CD4-positive, alpha-beta T cell (primary cell): ENCODE measurements around the gene DUOXA1. TPM values are rescaled to one million over a fixed set of nuclear protein-coding genes. Genes with fewer than 3 reads are reported as not detected.

Source experiments
- ATAC-seq: fragments of 200-7000 bp; cut with Tn5 transposase; one replicate; pipeline ENCODE4 v1.10.0; 2022; ENCODE audit warnings: mild to moderate bottlenecking; ENCODE audit not compliant: poor library complexity
- CTCF ChIA-PET: fragments of 350-600 bp; sonication (Branson Sonifier 250); formaldehyde crosslinking; loops from one replicate; lab custom pipeline; 2021; ENCODE audit warnings: antibody characterized with exemption, inconsistent platforms; lab: Charles Lee
- POLR2A ChIA-PET: fragments of 350-600 bp; sonication (Branson Sonifier 250); formaldehyde crosslinking; loops from one replicate; lab custom pipeline; 2021; ENCODE audit warnings: antibody characterized with exemption, inconsistent platforms; lab: Charles Lee
- DNase-seq, 14 experiments: peaks; one replicate each; pipeline ENCODE4 v3.0.0-alpha.2; 2013 to 2020; ENCODE audit warnings: mixed read lengths in 2 of 14
- H3K27ac ChIP-seq, 2 donors: one replicate each; pipeline versions ENCODE4 v1.5.1 to v1.7.0; 2013; ENCODE audit warnings: low read length in 2 of 2, low read depth in 1 of 2, mild to moderate bottlenecking in 1 of 2
- H3K27me3 ChIP-seq, 2 experiments: 1 replicate in 1 of 2; 2 replicates in 1 of 2; pipeline versions ENCODE4 v1.6.1 to v1.7.0; 2013; ENCODE audit warnings: low read length in 2 of 2, control low read depth in 1 of 2, mild to moderate bottlenecking in 1 of 2, moderate library complexity in 1 of 2; ENCODE audit not compliant: insufficient read depth in 2 of 2, control insufficient read depth in 1 of 2
- H3K36me3 ChIP-seq: one replicate; pipeline ENCODE4 v1.6.1; 2013; ENCODE audit warnings: low read length, control low read depth; ENCODE audit not compliant: insufficient read depth
- H3K4me1 ChIP-seq: one replicate; pipeline ENCODE4 v1.6.1; 2013; ENCODE audit warnings: low read length, control low read depth; ENCODE audit not compliant: insufficient read depth
- H3K4me3 ChIP-seq: one replicate; pipeline ENCODE4 v1.5.1; 2013; ENCODE audit warnings: mild to moderate bottlenecking, low read length, moderate library complexity
- H3K9me3 ChIP-seq, 2 experiments: 1 replicate in 1 of 2; 2 replicates in 1 of 2; pipeline versions ENCODE4 v1.6.1 to v1.7.0; 2013; ENCODE audit warnings: low read length in 2 of 2, mild to moderate bottlenecking in 2 of 2, control low read depth in 1 of 2, moderate library complexity in 1 of 2; ENCODE audit not compliant: control insufficient read depth in 1 of 2, insufficient read depth in 1 of 2
- H3K27ac Mint-ChIP-seq: one replicate; pipeline ENCODE4 v1.8.0; 2020; ENCODE audit warnings: mixed read lengths
- H3K27me3 Mint-ChIP-seq: one replicate; pipeline ENCODE4 v1.8.0; 2021; ENCODE audit warnings: mixed read lengths
- H3K36me3 Mint-ChIP-seq: one replicate; pipeline ENCODE4 v1.8.0; 2021; ENCODE audit warnings: low read depth, mixed read lengths
- H3K4me1 Mint-ChIP-seq: one replicate; pipeline ENCODE4 v1.8.0; 2021; ENCODE audit warnings: low read depth, mixed read lengths
- H3K4me3 Mint-ChIP-seq: one replicate; pipeline ENCODE4 v1.8.0; 2020; ENCODE audit warnings: mild to moderate bottlenecking, mixed read lengths
- H3K9me3 Mint-ChIP-seq: one replicate; pipeline ENCODE4 v1.8.0; 2020; ENCODE audit warnings: mixed read lengths
- intact Hi-C, 2 experiments: fragments of 100-400 bp; cut with DNase I in 1 of 2; cut with micrococcal nuclease in 1 of 2; formaldehyde crosslinking; loops; one replicate each; pipeline versions ENCODE4 v1.15.1 to v1.9.0; 2023 to 2025; cut with DNase I, micrococcal nuclease
- total RNA-seq, 174 experiments: library from RNA in 2 of 174; stranded (reverse) in 2 of 174; gene quantifications; one replicate each; pipeline ENCODE4 v1.2.3 and lab custom pipeline; 2021 to 2026
- TF ChIP-seq, protein P1 (sequence below): fragments of 200-600 bp; IDR thresholded peaks from one replicate; pipeline ENCODE4 v1.8.0; 2022; ENCODE audit warnings: antibody characterized with exemption, mild to moderate bottlenecking

The DUOXA1 gene
- total RNA-seq, 2 experiments from 2014 or later = 0.44 to 1.0 TPM

DNA sequence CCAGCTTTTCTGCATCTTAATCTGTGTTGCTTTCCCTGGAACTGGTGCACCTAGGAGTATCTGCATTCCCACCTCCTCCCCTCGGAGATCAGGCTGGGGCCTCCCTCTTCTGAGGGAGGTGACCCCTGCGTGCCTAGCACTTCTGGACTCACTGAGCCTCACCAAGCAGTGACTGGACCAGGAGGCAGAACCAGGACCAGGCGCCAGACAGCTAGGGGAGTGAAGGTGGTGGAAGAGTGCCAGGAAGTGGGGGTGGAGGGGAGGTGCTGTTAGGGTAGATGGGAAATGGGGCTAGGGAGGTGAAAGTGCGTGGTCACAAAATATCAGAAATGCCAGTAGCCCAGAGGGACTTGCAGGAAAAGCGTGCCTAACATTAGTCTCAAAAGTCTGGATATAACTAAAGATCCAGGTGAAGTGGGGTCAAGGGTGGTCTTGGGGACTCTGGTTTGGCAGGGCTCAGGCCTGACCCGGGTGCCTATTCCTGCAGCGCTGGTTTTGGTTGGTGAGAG, 14.3 kb downstream of the DUOXA1 start:
- TF ChIP-seq, protein P1, sequence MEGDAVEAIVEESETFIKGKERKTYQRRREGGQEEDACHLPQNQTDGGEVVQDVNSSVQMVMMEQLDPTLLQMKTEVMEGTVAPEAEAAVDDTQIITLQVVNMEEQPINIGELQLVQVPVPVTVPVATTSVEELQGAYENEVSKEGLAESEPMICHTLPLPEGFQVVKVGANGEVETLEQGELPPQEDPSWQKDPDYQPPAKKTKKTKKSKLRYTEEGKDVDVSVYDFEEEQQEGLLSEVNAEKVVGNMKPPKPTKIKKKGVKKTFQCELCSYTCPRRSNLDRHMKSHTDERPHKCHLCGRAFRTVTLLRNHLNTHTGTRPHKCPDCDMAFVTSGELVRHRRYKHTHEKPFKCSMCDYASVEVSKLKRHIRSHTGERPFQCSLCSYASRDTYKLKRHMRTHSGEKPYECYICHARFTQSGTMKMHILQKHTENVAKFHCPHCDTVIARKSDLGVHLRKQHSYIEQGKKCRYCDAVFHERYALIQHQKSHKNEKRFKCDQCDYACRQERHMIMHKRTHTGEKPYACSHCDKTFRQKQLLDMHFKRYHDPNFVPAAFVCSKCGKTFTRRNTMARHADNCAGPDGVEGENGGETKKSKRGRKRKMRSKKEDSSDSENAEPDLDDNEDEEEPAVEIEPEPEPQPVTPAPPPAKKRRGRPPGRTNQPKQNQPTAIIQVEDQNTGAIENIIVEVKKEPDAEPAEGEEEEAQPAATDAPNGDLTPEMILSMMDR = no peak
- H3K27me3 ChIP-seq = peaks cover 66 to 71% of the 10 kb centered on the region in 2 experiments
- no peak overlapping the region for H3K4me3 ChIP-seq
- Mint-ChIP-seq H3K27ac (no peak overlapping the region), H3K27me3 (peaks cover 82% of the 10 kb centered on the region), H3K9me3 (no peaks in the 10 kb centered on the region), H3K4me1 (peaks cover 58% of the 10 kb centered on the region), H3K4me3 (no peak overlapping the region), H3K36me3 (no peaks in the 10 kb centered on the region)
- H3K27ac ChIP-seq = no peak overlapping the region
- peaks cover 0 to 32% of the 10 kb centered on the region in 2 experiments for H3K9me3 ChIP-seq
- POLR2A ChIA-PET = no interaction called here
- CTCF ChIA-PET = no interaction called here
- no peaks in the 10 kb centered on the region for H3K36me3 ChIP-seq
- H3K4me1 ChIP-seq = peaks cover 55% of the 10 kb centered on the region
- ATAC-seq (no peak), DNase-seq (no peak)
- intact Hi-C loops = loop anchor here in 1 of 2 experiments (5.0 kb wide), 1 partner anchor 52 kb away; no protein-coding TSS in a partner anchor

DNA sequence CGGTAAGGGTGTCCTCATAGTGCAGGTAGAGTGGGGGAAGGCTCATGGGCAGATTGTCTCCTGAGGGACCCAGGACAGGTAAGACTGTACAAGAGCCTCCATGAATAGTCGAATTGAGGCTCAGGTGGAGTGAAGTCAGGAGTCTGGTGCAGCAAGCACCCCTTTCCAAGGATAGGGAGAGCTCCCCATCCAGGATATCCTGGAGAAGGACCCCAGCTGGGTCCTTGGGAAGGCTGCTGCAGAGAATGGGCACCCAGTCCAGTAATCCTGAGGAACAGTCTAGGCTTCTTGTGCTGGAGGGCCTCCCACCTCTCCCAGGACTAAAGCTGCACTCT, 15.0 kb downstream of the DUOXA1 start:
- POLR2A ChIA-PET = interaction anchor here (0.5 kb wide), 1 partner anchor 895 kb away, joined by 4 read pairs; no protein-coding TSS in a partner anchor
- ATAC-seq (no peak), DNase-seq (no peak)
- no peaks in the 10 kb centered on the region for H3K36me3 Mint-ChIP-seq
- H3K4me1 ChIP-seq = peaks cover 55% of the 10 kb centered on the region
- peaks cover 73 to 74% of the 10 kb centered on the region in 2 experiments for H3K27me3 ChIP-seq
- no peak overlapping the region for H3K27ac Mint-ChIP-seq
- H3K4me3 ChIP-seq = no peak overlapping the region
- H3K4me1 Mint-ChIP-seq = peaks cover 62% of the 10 kb centered on the region
- H3K4me3 Mint-ChIP-seq = no peak overlapping the region
- intact Hi-C loops = loop anchor here in 1 of 2 experiments (5.0 kb wide), 1 partner anchor 53 kb away; no protein-coding TSS in a partner anchor
- H3K27ac ChIP-seq = no peak overlapping the region
- H3K9me3 ChIP-seq = peaks cover 0 to 32% of the 10 kb centered on the region in 2 experiments
- H3K36me3 ChIP-seq = no peaks in the 10 kb centered on the region
- CTCF ChIA-PET = no interaction called here
- no peaks in the 10 kb centered on the region for H3K9me3 Mint-ChIP-seq
- TF ChIP-seq, protein P1 = no peak
- H3K27me3 Mint-ChIP-seq = peaks cover 84% of the 10 kb centered on the region

DNA sequence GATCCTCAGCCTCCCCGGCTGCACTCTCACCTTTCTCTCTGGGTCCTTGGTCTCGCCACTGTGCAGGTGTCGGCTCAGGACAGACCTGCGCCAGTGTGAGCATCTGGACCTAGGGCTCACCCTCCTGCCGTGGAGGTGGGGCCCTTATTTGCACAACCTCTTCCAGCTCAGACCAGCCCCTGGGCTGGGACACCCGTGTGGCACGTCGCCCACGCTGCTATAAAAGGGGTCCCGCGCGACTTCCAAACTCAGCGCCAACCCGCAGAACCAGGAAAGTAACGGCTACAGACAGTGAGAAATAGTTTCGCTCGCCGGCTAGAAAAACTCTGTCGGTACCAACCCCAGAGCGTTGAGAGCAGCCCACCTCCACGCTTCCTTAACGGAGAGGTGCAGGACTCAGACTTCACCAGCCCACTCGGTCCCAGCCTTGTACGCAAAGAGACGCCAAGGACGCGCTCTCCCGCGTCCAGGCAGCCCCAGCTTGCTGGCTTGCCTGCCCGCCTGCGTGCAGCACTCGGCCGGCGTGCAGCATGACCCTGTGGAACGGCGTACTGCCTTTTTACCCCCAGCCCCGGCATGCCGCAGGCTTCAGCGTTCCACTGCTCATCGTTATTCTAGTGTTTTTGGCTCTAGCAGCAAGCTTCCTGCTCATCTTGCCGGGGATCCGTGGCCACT, 15.5 kb downstream of the DUOXA1 start, which contains the start of the genes DUOX2 and DUOXA2:
DUOX2 (minus strand) TSS at position 97 of the 675 bp plus-strand sequence. CDS start 761 bp downstream, outside the sequence.
DUOXA2 (plus strand) TSS at position 251 of the 675 bp plus-strand sequence; CDS start at position 531, 280 bp downstream.
- ChIA-PET POLR2A (interaction anchor here (0.5 kb wide), 1 partner anchor 894 kb away, joined by 4 read pairs; no protein-coding TSS in a partner anchor), CTCF (no interaction called here)
- peak within 1 kb of the TSS; percentile 50 for H3K4me3 Mint-ChIP-seq
- intact Hi-C loops = no loop called here
- ATAC-seq (no peak), DNase-seq (no peak)
- H3K4me1 Mint-ChIP-seq = peaks cover 62% of the 10 kb centered on the region
- peaks cover 55% of the 10 kb centered on the region for H3K4me1 ChIP-seq
- no peaks in the 10 kb centered on the region for H3K36me3 Mint-ChIP-seq
- H3K36me3 ChIP-seq = no peaks in the 10 kb centered on the region
- H3K27ac ChIP-seq = no peak within 1 kb of the TSS
- TF ChIP-seq, protein P1 = no peak
- H3K27me3 ChIP-seq = peaks cover 78 to 79% of the 10 kb centered on the region in 2 experiments
- H3K27me3 Mint-ChIP-seq = peaks cover 86% of the 10 kb centered on the region
- no peak within 1 kb of the TSS for H3K4me3 ChIP-seq
- H3K9me3 ChIP-seq = peaks cover 0 to 32% of the 10 kb centered on the region in 2 experiments
- H3K27ac Mint-ChIP-seq = no peak within 1 kb of the TSS
- H3K9me3 Mint-ChIP-seq = no peaks in the 10 kb centered on the region
